Endodermal cell (in vitro differentiated cells): ENCODE results near the gene OSR1. TPM values are rescaled to one million over a fixed set of nuclear protein-coding genes. Genes with fewer than 3 reads are reported as not detected.

ENCODE experiments used
- DNase-seq: peaks from one replicate; pipeline ENCODE4 v3.0.0-alpha.2; 2017
- H3K27ac ChIP-seq: 2 replicates; pipeline ENCODE4 v1.5.1; 2013; ENCODE audit warnings: mild to moderate bottlenecking, low read depth, low read length, moderate library complexity
- H3K27me3 ChIP-seq: 2 replicates; pipeline ENCODE4 v1.6.1; 2013; ENCODE audit warnings: mild to moderate bottlenecking, low read length, moderate library complexity; ENCODE audit not compliant: insufficient read depth, control insufficient read depth, poor library complexity, severe bottlenecking
- H3K36me3 ChIP-seq: 2 replicates; pipeline ENCODE4 v1.7.0; 2013; ENCODE audit warnings: mild to moderate bottlenecking, low read length, moderate library complexity; ENCODE audit not compliant: control insufficient read depth, insufficient read depth
- H3K4me1 ChIP-seq: one replicate; pipeline ENCODE4 v1.7.0; 2013; ENCODE audit warnings: low read length; ENCODE audit not compliant: control insufficient read depth, insufficient read depth
- H3K4me3 ChIP-seq: 2 replicates; pipeline ENCODE4 v1.5.1; 2013; ENCODE audit warnings: mild to moderate bottlenecking, low read length, moderate library complexity
- H3K9ac ChIP-seq: 2 replicates; pipeline ENCODE4 v1.6.1; 2013; ENCODE audit warnings: mild to moderate bottlenecking, low read length, moderate library complexity; ENCODE audit not compliant: poor library complexity, severe bottlenecking; ENCODE audit errors: extremely low read depth
- H3K9me3 ChIP-seq: 2 replicates; pipeline ENCODE4 v1.6.1; 2013; ENCODE audit warnings: mild to moderate bottlenecking, low read length, moderate library complexity; ENCODE audit not compliant: control insufficient read depth
- H3K27ac Mint-ChIP-seq: 2 replicates; pipeline ENCODE4 v1.8.0; 2020; ENCODE audit warnings: mixed read lengths
- H3K27me3 Mint-ChIP-seq: 2 replicates; pipeline ENCODE4 v1.8.0; 2021; ENCODE audit warnings: mild to moderate bottlenecking, mixed read lengths; ENCODE audit not compliant: insufficient read depth
- H3K36me3 Mint-ChIP-seq: 2 replicates; pipeline ENCODE4 v1.8.0; 2020; ENCODE audit warnings: low read depth, mixed read lengths
- H3K4me1 Mint-ChIP-seq: 2 replicates; pipeline ENCODE4 v1.8.0; 2020; ENCODE audit warnings: mixed read lengths
- H3K4me3 Mint-ChIP-seq: 2 replicates; pipeline ENCODE4 v1.8.0; 2020; ENCODE audit warnings: mild to moderate bottlenecking, moderate library complexity, mixed read lengths
- H3K9me3 Mint-ChIP-seq: 2 replicates; pipeline ENCODE4 v1.8.0; 2020; ENCODE audit warnings: mild to moderate bottlenecking, mixed read lengths
- WGBS, 2 experiments: methylation state at CpG; one replicate each; pipeline versions ENCODE4 v1.1.5 to v1.1.7; 2013; ENCODE audit warnings: missing lambda C conversion rate in 2 of 2, mixed read lengths in 1 of 2; ENCODE audit not compliant: insufficient coverage in 1 of 2, insufficient read length in 1 of 2; 5-methylcytosine and 5-hydroxymethylcytosine counted together
- total RNA-seq, 2 donors: library from RNA; stranded (reverse); fragmentation: NEBNext Ultra II Directional in 1 of 2; extraction: Animal tissue kit (Norgen Biotek cat#: 25700) in 1 of 2; gene quantifications; 2 replicates in 1 of 2; 3 replicates in 1 of 2; pipeline ENCODE4 v1.2.1, GENCODE V29; 2021
- TF ChIP-seq, protein P1 (sequence below): fragments of 200-600 bp; sonication (generic); conservative IDR thresholded peaks from 2 replicates; pipeline ENCODE4 v1.5.0; 2021; ENCODE audit warnings: antibody characterized with exemption, mild to moderate bottlenecking

OSR1 gene
- total RNA-seq, 2 donors from 2014 or later: not detected

- no peaks in the 10 kb centered on the region for H3K27me3 ChIP-seq
- no peaks in the 10 kb centered on the region for H3K4me1 ChIP-seq
- no peak overlapping the region for H3K4me3 Mint-ChIP-seq
- H3K36me3 ChIP-seq: no peaks in the 10 kb centered on the region
- no peaks in the 10 kb centered on the region for H3K4me1 Mint-ChIP-seq
- DNase-seq: no peak
- 89 to 94% methylated on average over 3 of the region's 3 CpGs for WGBS, 2 experiments
- TF ChIP-seq, protein P1, sequence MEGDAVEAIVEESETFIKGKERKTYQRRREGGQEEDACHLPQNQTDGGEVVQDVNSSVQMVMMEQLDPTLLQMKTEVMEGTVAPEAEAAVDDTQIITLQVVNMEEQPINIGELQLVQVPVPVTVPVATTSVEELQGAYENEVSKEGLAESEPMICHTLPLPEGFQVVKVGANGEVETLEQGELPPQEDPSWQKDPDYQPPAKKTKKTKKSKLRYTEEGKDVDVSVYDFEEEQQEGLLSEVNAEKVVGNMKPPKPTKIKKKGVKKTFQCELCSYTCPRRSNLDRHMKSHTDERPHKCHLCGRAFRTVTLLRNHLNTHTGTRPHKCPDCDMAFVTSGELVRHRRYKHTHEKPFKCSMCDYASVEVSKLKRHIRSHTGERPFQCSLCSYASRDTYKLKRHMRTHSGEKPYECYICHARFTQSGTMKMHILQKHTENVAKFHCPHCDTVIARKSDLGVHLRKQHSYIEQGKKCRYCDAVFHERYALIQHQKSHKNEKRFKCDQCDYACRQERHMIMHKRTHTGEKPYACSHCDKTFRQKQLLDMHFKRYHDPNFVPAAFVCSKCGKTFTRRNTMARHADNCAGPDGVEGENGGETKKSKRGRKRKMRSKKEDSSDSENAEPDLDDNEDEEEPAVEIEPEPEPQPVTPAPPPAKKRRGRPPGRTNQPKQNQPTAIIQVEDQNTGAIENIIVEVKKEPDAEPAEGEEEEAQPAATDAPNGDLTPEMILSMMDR: no peak
- H3K4me3 ChIP-seq: no peak overlapping the region
- H3K27ac Mint-ChIP-seq: no peak overlapping the region
- no peak overlapping the region for H3K27ac ChIP-seq
- H3K36me3 Mint-ChIP-seq: no peaks in the 10 kb centered on the region
- H3K9ac ChIP-seq: no peak overlapping the region
- H3K9me3 ChIP-seq: no peaks in the 10 kb centered on the region
- H3K27me3 Mint-ChIP-seq: no peaks in the 10 kb centered on the region
- H3K9me3 Mint-ChIP-seq: peaks cover 4% of the 10 kb centered on the region
These were observed 38.7 kb downstream of the OSR1 start for GRCh38 chr2:19319698-19320097.

GRCh38 chr2:19319064-19319463, 39.4 kb downstream of the OSR1 start:
- TF ChIP-seq, protein P1: no peak
- H3K4me1 Mint-ChIP-seq: no peaks in the 10 kb centered on the region
- 95 to 100% methylated on average over 3 of the region's 3 CpGs for WGBS, 2 experiments

DNA sequence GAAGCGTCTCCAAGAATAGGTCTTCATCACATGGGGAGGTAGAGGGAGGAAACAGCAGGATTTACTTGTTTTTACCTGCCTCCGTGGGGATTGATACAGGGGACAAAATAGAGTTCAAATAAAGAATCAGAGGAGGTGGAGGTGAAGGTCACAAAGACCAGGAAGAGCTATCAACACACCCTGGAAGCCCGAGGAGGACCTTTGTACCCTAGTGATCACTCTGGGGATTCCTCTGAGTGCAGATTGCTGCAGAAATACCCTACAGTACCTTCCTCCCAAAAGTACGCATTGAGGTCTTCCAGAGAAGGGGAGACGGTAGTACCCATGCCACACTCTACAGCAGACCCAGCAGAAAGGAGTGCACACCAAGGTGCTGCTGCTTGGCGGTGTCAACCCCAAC, 44.9 kb downstream of the OSR1 start:
- no peak overlapping the region for H3K27ac Mint-ChIP-seq
- H3K36me3 Mint-ChIP-seq: no peaks in the 10 kb centered on the region
- 92 to 100% methylated on average over 5 to 6 of the region's 6 CpGs for WGBS, 2 experiments
- H3K4me1 Mint-ChIP-seq: no peaks in the 10 kb centered on the region
- H3K4me1 ChIP-seq: no peaks in the 10 kb centered on the region
- no peaks in the 10 kb centered on the region for H3K36me3 ChIP-seq
- no peak overlapping the region for H3K9ac ChIP-seq
- no peak for DNase-seq
- peaks cover 25% of the 10 kb centered on the region for H3K9me3 Mint-ChIP-seq
- no peaks in the 10 kb centered on the region for H3K27me3 Mint-ChIP-seq
- H3K27me3 ChIP-seq: no peaks in the 10 kb centered on the region
- no peak overlapping the region for H3K4me3 Mint-ChIP-seq
- no peak overlapping the region for H3K27ac ChIP-seq
- TF ChIP-seq, protein P1: no peak
- H3K9me3 ChIP-seq: no peaks in the 10 kb centered on the region
- H3K4me3 ChIP-seq: no peak overlapping the region

More at GRCh38 chr2:19319064-19319463, 39.4 kb downstream of the OSR1 start:
- Histone ChIP-seq H3K36me3 (no peaks in the 10 kb centered on the region), H3K27me3 (no peaks in the 10 kb centered on the region), H3K27ac (no peak overlapping the region), H3K4me1 (no peaks in the 10 kb centered on the region), H3K4me3 (no peak overlapping the region), H3K9ac (no peak overlapping the region), H3K9me3 (no peaks in the 10 kb centered on the region)
- Mint-ChIP-seq H3K9me3 (peaks cover 5% of the 10 kb centered on the region), H3K27ac (no peak overlapping the region), H3K4me3 (no peak overlapping the region), H3K27me3 (no peaks in the 10 kb centered on the region), H3K36me3 (no peaks in the 10 kb centered on the region)
- DNase-seq: no peak
